HG03066 (cell line): ENCODE measurements around the gene KRTAP9-1.
"Not testable (repeated sequence)": the region's sequence is repeated elsewhere in the genome, so short reads cannot be mapped to it uniquely, and the experiment has no call there.

Source experiments
- ATAC-seq: cut with Tn5 transposase; IDR thresholded peaks from one replicate; pipeline ENCODE4 v1.9.1; 2021; ENCODE audit warnings: low read depth; ENCODE audit not compliant: unreplicated experiment

Gene KRTAP9-1

DNA sequence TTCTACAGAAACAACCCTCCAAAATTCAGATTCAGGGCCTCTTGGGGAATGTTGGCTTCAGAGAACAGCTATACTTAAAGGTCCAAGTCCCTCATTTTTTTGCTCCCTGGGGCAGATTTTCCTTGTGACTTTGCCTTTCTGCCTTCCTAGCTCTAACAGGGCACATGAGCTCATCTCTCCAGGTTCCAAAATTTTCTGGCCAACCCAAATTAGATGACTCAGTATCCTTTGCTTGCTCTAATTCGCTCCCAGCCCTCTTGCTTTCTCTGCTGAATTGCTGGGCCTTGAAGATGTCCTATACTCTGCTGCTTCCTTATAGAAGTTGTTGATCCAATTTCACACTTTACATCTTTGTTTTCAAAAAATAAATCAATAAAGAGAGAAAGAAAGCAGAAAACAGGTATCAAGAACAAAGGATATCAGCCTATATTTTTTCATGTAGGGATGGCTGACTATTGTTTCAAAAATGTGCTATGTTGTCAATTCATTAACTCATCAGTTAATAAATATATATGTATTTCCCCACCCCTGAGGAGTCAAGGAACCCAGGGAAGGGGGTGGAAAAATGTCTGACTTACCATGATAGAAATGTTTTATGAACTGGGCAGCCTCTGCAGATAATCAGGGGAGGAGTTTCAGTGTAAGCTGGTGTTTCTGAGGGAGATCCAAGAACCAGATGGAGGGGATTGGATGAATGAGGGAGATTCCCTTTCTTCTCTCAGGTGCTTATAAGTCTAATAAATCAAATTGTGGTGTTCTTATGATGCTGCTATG, 10.7 kb upstream of the KRTAP9-1 start:
- ATAC-seq: no peak

DNA sequence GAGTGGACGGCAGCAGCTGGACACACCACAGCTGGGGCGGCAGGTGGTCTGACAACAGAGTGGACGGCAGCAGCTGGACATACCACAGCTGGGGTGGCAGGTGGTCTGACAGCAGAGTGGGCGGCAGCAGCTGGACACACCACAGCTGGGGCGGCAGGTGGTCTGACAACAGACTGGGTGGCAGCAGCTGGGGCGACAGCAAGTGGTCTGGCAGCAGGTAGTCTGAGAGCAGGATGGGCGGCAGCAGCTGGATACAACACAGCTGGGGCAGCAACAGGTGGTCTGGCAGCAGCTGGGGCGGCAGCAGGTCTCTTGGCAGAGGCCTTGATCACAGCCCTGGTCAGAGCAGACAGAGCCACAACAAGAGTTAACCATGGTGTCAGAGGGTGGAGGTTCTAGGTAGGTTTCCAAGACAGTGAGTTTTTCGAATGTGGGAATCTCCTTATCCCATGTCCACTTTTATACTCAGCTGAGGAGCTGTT, 5.2 kb upstream of the KRTAP9-1 start, which contains the start of gene KRTAP4-1:
KRTAP4-1 (minus strand) TSS at position 432 of the 482 bp plus-strand sequence; CDS start at position 375, 57 bp downstream.
- ATAC-seq: no peak

- ATAC-seq: no peak
Measured at GRCh38 chr17:41185001-41185400, 4.7 kb upstream of the KRTAP9-1 start.

DNA sequence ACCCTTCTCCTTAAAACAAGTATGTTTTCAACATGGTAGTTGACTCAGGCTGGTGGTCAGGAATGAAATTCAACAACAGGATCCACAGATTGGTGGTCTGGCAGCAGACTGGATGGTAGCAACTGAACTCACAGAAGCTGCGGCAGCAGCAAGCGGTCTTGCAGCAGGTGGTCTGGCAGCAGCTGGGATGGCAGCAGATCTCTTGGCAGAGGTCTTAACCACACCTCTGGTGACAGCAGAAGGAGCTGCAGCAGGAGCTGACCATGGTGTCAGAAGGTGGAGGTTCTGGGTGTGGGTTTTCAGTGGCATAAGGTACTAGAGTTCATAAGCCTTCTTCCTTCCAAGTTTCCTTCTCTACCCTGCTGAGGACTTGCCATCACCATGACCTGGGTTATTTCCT, 2.8 kb upstream of the KRTAP9-1 start:
- no peak for ATAC-seq

DNA sequence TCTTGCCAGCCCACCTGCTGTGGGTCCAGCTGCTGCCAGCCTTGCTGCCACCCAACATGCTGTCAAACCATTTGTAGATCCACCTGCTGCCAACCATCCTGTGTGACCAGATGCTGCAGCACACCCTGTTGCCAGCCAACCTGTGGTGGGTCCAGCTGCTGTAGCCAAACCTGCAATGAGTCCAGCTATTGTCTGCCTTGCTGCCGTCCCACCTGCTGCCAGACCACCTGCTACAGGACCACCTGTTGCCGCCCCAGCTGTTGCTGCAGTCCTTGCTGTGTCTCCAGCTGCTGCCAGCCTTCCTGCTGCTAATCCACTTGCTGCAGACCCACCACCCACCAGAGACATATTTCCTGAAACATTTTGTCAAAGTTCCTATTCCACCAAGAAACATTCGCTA, 641 bp downstream of the KRTAP9-1 start:
- ATAC-seq: no peak

- no peak for ATAC-seq
Measured at GRCh38 chr17:41196068-41196467, 6.4 kb downstream of the KRTAP9-1 start.

DNA sequence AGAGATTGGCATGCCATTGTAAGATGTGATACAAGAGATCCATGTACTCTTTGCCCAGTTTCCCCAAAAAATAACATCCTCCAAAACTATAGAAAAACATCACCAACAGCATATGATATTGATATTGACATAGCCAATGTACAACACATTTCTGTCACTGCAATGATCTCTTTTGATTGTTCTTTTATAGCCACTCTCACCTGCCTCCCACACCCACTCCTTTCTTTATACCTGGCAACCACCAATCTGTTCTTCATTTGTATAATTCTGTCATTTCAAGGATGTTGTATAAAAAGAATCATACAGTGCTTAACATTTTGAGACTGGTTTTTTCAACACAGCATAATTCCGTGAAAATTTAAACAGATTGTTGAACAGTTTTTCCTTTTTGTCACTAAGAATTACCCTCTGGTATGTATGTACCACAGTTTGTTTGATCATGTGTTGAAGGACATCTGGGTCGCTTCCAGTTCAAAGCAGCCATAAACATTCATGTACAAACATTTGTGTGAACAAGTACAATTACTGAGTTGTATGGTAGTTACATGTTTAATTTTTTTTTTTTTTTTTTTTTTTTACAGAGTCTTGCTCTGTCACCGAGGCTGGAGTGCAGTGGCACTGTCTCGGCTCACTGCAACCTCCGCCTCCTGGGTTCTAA, 9.9 kb downstream of the KRTAP9-1 start:
- ATAC-seq: no peak

DNA sequence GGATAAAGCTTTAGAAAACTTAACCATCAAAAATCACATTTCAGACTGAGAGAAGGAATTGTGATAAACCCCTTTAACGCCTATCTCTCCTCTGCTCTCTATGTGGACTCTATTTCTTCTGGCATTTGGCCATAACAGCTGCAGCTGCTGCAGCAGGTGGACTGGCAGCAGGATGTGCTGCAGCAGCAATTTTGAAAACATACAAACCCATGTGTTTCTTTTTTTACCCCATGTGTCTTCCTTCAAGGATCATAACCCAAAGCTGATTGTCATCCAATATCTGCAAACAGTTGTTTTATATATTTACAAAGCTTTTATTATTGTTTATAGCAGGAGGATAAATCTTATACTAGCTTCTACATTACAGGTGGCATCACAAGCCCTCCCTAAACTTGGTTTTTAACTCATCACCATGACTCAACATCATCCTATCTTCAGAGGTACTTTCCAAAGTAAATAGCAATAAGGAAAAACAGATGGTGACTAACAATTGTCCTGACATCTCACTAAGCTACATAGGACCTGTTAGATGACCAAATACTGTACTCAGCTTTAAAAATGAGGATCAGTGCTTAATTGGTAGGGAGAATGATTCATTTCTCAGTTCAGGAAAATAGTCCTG, 22.3 kb downstream of the KRTAP9-1 start:
- ATAC-seq: no peak

GRCh38 chr17:41212524-41213169, 23.0 kb downstream of the KRTAP9-1 start:
- ATAC-seq: no peak

DNA sequence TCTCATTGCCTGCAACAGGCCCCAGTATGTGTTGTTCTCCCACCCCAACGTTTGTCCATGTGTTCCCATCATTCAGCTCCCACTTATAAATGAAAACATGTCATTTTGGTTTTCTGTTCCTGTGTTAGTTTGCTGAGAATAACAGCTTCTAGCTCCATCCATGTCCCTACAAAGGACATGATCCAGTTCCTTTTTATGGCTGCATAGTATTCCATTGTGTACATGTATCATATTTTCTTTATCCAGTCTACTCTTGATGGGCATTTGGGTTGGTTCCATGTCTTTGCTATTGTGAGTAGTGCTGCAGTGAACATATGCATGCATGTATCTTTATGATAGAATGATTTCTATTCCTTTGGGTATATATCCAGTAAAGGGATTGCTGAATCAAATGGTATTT, 26.0 kb downstream of the KRTAP9-1 start:
- ATAC-seq: no peak

- no peak for ATAC-seq
Measured at GRCh38 chr17:41223821-41224220, 34.1 kb downstream of the KRTAP9-1 start.

DNA sequence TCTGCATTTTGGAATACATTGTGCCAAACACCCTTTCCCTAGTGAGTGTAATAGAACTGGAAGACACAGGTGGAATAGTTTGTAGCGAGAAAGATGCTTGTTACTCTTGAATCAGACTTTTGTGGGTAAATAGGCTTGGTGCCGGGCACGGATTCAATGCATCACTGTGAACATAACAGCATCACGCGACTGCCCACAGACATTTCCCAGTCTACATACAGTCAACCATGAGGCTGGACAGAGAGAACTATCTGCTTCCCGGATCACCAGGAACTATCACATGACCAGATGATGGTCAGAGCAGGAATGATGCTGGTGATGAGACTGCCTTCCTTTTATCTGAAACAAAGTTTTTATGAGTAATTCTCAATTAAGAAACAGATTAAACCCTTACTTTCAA, 36.4 kb downstream of the KRTAP9-1 start:
- ATAC-seq: no peak

- not testable (repeated sequence) for ATAC-seq
Measured at GRCh38 chr17:41226598-41227095, 37.0 kb downstream of the KRTAP9-1 start, which contains the start of gene KRTAP9-2. Gene KRTAP9-2, plus strand, starts transcription at chr17:41226648. Its CDS starts 7 bp downstream, at chr17:41226655.

DNA sequence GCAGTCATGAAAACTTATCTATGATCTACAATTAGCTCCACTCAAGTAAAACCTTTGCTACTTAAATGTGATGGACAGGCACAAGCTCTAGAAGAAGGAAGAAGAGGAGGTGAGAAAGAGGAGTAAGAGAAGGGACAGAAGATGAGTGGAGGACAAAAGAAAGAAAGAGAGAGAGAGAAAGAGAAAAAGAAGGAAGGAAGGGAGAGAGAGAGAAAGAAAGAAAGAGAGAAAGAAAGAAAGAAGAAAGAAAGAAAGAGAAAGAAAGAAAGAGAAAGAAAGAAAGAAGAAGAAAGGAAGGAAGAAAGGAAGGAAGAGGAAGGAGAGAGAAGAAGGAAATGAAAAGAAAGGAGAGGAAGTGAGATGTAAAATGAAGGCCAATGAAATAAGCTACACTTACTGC, 40.4 kb downstream of the KRTAP9-1 start:
- no peak for ATAC-seq

DNA sequence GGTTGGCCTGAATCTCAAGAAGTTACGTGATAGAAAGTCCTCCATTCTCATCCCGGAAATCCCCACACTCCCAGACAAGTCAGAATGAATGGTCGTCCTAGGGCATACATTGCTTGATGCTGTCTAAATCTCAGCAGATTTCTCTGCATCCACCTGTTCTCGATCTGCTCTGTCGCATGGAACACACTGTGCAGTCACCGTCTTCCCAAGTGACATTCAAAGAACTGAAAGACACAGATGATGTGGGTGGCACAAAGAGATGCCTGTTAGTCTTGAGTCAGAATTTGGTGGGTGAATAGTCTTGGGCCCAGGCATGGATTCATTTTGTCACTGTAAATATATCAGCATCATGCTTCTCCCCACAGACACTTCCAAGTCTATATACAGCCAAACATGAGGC, 42.0 kb downstream of the KRTAP9-1 start:
- ATAC-seq: no peak

- ATAC-seq: not testable (repeated sequence)
Measured at GRCh38 chr17:41232399-41233105, 42.9 kb downstream of the KRTAP9-1 start, which contains the start of gene KRTAP9-3. Gene KRTAP9-3, plus strand, starts transcription at chr17:41232449. Its CDS starts 53 bp downstream, at chr17:41232502.

DNA sequence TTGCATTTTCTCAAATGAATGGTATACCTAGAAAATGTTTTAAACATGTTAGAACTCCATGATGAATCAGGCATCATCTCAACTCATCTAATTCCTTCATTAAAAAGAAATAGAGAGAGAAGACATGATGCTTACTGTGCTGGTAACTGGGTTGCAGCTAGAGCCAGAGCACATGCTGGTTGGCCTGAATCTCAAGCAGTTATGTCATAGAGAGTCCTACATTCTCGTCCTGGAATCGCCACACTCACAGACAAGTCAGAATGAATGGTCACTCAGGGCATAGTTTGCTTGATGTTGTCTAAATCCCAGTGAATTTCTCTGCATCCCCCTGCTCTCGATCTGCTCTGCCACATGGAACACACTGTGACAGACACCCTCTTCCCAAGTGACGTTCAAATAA, 47.4 kb downstream of the KRTAP9-1 start:
- not testable (repeated sequence) for ATAC-seq

DNA sequence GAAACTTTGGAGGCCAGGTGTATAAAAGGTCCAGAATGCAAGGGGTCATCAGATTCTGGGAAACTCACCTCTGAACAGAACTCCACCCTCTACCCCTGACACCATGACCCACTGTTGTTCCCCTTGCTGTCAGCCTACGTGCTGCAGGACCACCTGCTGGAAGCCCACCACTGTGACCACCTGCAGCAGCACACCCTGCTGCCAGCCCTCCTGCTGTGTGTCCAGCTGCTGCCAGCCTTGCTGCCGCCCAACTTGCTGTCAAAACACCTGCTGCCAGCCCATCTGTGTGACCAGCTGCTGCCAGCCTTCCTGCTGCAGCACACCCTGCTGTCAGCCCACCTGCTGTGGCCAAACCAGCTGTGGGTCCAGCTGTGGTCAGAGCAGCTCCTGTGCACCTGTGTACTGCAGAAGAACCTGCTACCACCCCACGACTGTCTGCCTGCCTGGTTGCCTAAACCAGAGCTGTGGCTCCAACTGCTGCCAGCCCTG, 48.3 kb downstream of the KRTAP9-1 start, which contains the start of gene KRTAP9-8:
KRTAP9-8 (plus strand) TSS at position 51 of the 489 bp plus-strand sequence; CDS start at position 104, 53 bp downstream.
- ATAC-seq: not testable (repeated sequence)
